Measurements from ENCODE around the gene MUCL3.

DNA sequence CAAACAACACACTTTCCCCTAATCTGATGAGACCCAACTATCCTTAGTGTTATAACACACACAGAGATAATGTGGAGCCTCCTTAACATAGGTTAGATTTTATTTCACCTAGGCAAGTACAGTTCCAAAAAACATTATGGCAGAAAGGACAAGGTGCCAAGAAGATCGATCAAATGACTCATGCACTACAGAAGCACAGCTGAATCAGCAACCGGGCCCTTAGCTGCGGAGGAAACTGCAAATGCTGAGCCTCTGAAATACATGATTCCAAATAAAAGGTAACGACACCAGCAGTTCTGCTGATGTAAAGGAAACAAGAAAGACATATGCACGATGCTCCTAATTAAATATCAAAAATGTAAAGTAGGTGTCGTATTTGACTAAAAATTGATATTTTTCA lies 22.9 kb downstream of the MUCL3 start:
- TF ChIP-seq CTCF (IDR thresholded peaks at IDR 0.05) (no peak), POLR2AphosphoS5 (IDR thresholded peaks at IDR 0.05) (peak; percentile 20)

All from gastroesophageal sphincter (tissue), 3 donors.